ENCODE results near the gene FLNB. TPM values are rescaled to one million over a fixed set of nuclear protein-coding genes. Genes with fewer than 3 reads are reported as not detected.

The FLNB gene
- total and polyA plus RNA-seq, 10 of the 15 experiments (the other 5 are each of a cell fraction or from before 2014, with no cell fraction given): 13.6 to 51.8 (median 26.4) TPM

DNA sequence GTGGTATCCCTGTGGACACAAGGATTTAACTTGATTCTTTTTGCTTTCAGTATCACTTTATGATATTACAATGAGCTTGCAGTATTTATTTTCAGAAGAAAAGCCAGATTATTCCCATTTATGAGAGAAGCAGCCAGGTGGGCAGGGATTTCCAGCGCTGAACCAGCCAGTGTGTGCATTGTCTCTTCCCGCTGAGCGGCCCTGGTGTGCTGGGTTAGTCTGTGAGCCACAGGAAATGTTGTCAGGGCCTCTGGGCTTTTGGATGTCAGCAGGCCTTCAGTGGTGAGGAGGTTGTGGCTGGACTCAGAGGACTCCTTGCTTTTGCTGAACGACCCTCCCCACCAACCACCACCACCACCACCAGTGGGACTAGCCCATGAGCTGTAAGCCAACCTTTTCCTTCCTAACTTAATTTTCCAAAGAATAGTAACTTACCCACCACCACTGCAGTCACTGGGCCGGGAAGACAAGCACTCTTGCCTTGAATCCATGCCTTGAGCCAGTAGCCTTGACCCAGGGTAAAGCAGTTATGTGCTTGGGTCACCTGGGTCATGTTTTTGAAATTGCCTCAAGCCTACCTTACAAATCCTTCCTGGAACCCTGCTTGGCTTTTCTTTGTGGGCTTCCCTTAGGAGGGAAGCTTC is 33.1 kb downstream of the FLNB start:
- ChIA-PET SMC1A (ENCODE audit: uncharacterized antibody, unreplicated experiment) (interaction anchor here (0.6 to 13.2 kb wide), 20 partner anchors 9 to 133 kb away, joined by 3 to 135 read pairs (median 4); partner anchors contain the start of gene FLNB), CTCF (interaction anchor here (0.9 to 2.4 kb wide), 15 partner anchors 8 to 188 kb away, joined by 3 to 14 read pairs (median 5); partner anchors contain the start of gene FLNB), POLR2A (interaction anchor here (1.1 to 2.7 kb wide), 7 partner anchors 8 to 39 kb away, joined by 4 to 21 read pairs (median 6); partner anchors contain the start of gene FLNB), RAD21 (ENCODE audit: unreplicated experiment) (interaction anchor here (0.7 to 4.9 kb wide), 20 partner anchors 9 to 371 kb away, joined by 3 to 37 read pairs (median 7); partner anchors contain the start of gene FLNB)
- H2AFZ ChIP-seq (ENCODE audit: control insufficient read depth, low read depth, low read length): no peak overlapping the region
- intact Hi-C loops (cut with micrococcal nuclease; ENCODE audit: unreplicated experiment) (loop anchor here (5.0 kb wide), 1 partner anchor 71 kb away; no protein-coding TSS in a partner anchor), in situ Hi-C loops (cut with MboI) (no loop called here)
- H3K27ac ChIP-seq (ENCODE audit: control insufficient read depth, insufficient read depth): peak overlapping the region; percentile 34; the same call in 1 of the 2 replicates
- FAIRE-seq (no peak), DNase-seq (ENCODE audit: low read depth, low spot score) (no peak), ATAC-seq (peak; percentile 38)
- H4K20me1 ChIP-seq (ENCODE audit: control insufficient read depth, insufficient read depth): peaks cover 13% of the 10 kb centered on the region
- no peak overlapping the region for H3K4me3 ChIP-seq
- H3K4me1 ChIP-seq (ENCODE audit: control insufficient read depth, insufficient read depth, low read length): peaks cover 62% of the 10 kb centered on the region
- BruUV-seq (replicated peaks): no TSS peak
- H3K4me2 ChIP-seq (ENCODE audit: control insufficient read depth, insufficient read depth): peak overlapping the region; percentile 84
- H3K9me3 ChIP-seq (replicated peaks; ENCODE audit: control insufficient read depth, insufficient read depth, low read length): no peaks in the 10 kb centered on the region
- no peak overlapping the region for H3K9ac ChIP-seq (ENCODE audit: control insufficient read depth, insufficient read depth, low read length)
- no peak for TF ChIP-seq STAT1 (conservative IDR thresholded peaks at IDR 0.05)
- TF ChIP-seq, protein P1, sequence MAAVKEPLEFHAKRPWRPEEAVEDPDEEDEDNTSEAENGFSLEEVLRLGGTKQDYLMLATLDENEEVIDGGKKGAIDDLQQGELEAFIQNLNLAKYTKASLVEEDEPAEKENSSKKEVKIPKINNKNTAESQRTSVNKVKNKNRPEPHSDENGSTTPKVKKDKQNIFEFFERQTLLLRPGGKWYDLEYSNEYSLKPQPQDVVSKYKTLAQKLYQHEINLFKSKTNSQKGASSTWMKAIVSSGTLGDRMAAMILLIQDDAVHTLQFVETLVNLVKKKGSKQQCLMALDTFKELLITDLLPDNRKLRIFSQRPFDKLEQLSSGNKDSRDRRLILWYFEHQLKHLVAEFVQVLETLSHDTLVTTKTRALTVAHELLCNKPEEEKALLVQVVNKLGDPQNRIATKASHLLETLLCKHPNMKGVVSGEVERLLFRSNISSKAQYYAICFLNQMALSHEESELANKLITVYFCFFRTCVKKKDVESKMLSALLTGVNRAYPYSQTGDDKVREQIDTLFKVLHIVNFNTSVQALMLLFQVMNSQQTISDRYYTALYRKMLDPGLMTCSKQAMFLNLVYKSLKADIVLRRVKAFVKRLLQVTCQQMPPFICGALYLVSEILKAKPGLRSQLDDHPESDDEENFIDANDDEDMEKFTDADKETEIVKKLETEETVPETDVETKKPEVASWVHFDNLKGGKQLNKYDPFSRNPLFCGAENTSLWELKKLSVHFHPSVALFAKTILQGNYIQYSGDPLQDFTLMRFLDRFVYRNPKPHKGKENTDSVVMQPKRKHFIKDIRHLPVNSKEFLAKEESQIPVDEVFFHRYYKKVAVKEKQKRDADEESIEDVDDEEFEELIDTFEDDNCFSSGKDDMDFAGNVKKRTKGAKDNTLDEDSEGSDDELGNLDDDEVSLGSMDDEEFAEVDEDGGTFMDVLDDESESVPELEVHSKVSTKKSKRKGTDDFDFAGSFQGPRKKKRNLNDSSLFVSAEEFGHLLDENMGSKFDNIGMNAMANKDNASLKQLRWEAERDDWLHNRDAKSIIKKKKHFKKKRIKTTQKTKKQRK (IDR thresholded peaks at IDR 0.05; ENCODE audit: low read depth, low read length): no peak
- no peak for TF ChIP-seq TBL1XR1 (IDR thresholded peaks at IDR 0.05; ENCODE audit: low read depth, low read length)
- no peak for TF ChIP-seq SMARCA5 (IDR thresholded peaks at IDR 0.05)
- no peak for TF ChIP-seq ZSCAN29 (IDR thresholded peaks at IDR 0.05)
- TF ChIP-seq, protein P2, sequence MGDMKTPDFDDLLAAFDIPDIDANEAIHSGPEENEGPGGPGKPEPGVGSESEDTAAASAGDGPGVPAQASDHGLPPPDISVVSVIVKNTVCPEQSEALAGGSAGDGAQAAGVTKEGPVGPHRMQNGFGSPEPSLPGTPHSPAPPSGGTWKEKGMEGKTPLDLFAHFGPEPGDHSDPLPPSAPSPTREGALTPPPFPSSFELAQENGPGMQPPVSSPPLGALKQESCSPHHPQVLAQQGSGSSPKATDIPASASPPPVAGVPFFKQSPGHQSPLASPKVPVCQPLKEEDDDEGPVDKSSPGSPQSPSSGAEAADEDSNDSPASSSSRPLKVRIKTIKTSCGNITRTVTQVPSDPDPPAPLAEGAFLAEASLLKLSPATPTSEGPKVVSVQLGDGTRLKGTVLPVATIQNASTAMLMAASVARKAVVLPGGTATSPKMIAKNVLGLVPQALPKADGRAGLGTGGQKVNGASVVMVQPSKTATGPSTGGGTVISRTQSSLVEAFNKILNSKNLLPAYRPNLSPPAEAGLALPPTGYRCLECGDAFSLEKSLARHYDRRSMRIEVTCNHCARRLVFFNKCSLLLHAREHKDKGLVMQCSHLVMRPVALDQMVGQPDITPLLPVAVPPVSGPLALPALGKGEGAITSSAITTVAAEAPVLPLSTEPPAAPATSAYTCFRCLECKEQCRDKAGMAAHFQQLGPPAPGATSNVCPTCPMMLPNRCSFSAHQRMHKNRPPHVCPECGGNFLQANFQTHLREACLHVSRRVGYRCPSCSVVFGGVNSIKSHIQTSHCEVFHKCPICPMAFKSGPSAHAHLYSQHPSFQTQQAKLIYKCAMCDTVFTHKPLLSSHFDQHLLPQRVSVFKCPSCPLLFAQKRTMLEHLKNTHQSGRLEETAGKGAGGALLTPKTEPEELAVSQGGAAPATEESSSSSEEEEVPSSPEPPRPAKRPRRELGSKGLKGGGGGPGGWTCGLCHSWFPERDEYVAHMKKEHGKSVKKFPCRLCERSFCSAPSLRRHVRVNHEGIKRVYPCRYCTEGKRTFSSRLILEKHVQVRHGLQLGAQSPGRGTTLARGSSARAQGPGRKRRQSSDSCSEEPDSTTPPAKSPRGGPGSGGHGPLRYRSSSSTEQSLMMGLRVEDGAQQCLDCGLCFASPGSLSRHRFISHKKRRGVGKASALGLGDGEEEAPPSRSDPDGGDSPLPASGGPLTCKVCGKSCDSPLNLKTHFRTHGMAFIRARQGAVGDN (IDR thresholded peaks at IDR 0.05): no peak
- no peak for TF ChIP-seq CREM (IDR thresholded peaks at IDR 0.05; ENCODE audit: low read depth)
- TF ChIP-seq, protein P3, sequence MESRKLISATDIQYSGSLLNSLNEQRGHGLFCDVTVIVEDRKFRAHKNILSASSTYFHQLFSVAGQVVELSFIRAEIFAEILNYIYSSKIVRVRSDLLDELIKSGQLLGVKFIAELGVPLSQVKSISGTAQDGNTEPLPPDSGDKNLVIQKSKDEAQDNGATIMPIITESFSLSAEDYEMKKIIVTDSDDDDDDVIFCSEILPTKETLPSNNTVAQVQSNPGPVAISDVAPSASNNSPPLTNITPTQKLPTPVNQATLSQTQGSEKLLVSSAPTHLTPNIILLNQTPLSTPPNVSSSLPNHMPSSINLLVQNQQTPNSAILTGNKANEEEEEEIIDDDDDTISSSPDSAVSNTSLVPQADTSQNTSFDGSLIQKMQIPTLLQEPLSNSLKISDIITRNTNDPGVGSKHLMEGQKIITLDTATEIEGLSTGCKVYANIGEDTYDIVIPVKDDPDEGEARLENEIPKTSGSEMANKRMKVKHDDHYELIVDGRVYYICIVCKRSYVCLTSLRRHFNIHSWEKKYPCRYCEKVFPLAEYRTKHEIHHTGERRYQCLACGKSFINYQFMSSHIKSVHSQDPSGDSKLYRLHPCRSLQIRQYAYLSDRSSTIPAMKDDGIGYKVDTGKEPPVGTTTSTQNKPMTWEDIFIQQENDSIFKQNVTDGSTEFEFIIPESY (IDR thresholded peaks at IDR 0.05): 0 out of 2 replicates have a peak, but pooled peaks have one; percentile 59
- 0 out of 2 replicates have a peak, but pooled peaks have one; percentile 5 for TF ChIP-seq TAF1 (IDR thresholded peaks at IDR 0.05; ENCODE audit: borderline replicate concordance, low read depth, low read length)
- no peak for TF ChIP-seq HCFC1 (IDR thresholded peaks at IDR 0.05; ENCODE audit: low read length)
- no peaks in the 10 kb centered on the region for H3K36me3 ChIP-seq (ENCODE audit: control insufficient read depth in 2 of 2, insufficient read depth in 2 of 2, low read length in 1 of 2)
- WGBS (ENCODE audit: insufficient coverage, insufficient replicate concordance, low lambda C conversion rate, missing lambda C conversion rate): 78% methylated on average over 5 of the region's 5 CpGs
- H3K79me2 ChIP-seq (ENCODE audit: control insufficient read depth, insufficient read depth, low read length): peaks cover 12% of the 10 kb centered on the region
- no peaks in the 10 kb centered on the region for H3K27me3 ChIP-seq (replicated peaks in 1 of 2; ENCODE audit: control insufficient read depth in 2 of 2, insufficient read depth in 2 of 2, low read length in 1 of 2)

Data from GM12878 (cell line).